Stimulated activated CD8-positive, alpha-beta memory T cell treated with anti-CD3 and anti-CD28 coated beads, Interleukin-7, amount 100 ng/mL, for 48 hours (primary cell): Measurements from ENCODE around the gene ZNF594.
"Not testable (repeated sequence)": the region's sequence is repeated elsewhere in the genome, so short reads cannot be mapped to it uniquely, and the experiment has no call there.

Experiments
- DNase-seq, 2 donors: peaks; one replicate each; pipeline ENCODE4 v3.0.0-alpha.2; 2020; ENCODE audit warnings: low read depth in 1 of 2; ENCODE audit errors: extremely low read depth in 1 of 2

Gene ZNF594

GRCh38 chr17:5191541-5192417, at the start of gene ZNF594:
TSS of gene ZNF594 (minus strand) at chr17:5191868. CDS start at chr17:5184256, 7,612 bp downstream.
- peak; percentile 97 for DNase-seq

GRCh38 chr17:5239769-5240168, 48.1 kb upstream of the ZNF594 start:
- not testable (repeated sequence) for DNase-seq

GRCh38 chr17:5238333-5238732, 46.7 kb upstream of the ZNF594 start:
- DNase-seq: no peak

- peak; percentile 18 to 46 for DNase-seq
Measured at GRCh38 chr17:5237541-5238016, 45.9 kb upstream of the ZNF594 start.

GRCh38 chr17:5236938-5237540, 45.4 kb upstream of the ZNF594 start:
- DNase-seq: no peak

GRCh38 chr17:5234645-5235576, 43.2 kb upstream of the ZNF594 start, which contains the start of gene SCIMP:
TSS of gene SCIMP (minus strand) at chr17:5234860. CDS start at chr17:5234755, 105 bp downstream.
- DNase-seq: no peak

- not testable (repeated sequence) for DNase-seq
Measured at GRCh38 chr17:5233492-5233891, 41.8 kb upstream of the ZNF594 start.

- peak; percentile 19 to 21 for DNase-seq
Measured at GRCh38 chr17:5226940-5227878, 35.5 kb upstream of the ZNF594 start.

- no peak for DNase-seq
Measured at GRCh38 chr17:5225668-5226457, 34.2 kb upstream of the ZNF594 start.

GRCh38 chr17:5221912-5222311, 30.2 kb upstream of the ZNF594 start:
- not testable (repeated sequence) for DNase-seq

- DNase-seq: no peak
Measured at GRCh38 chr17:5220074-5220473, 28.4 kb upstream of the ZNF594 start.

- no peak for DNase-seq
Measured at GRCh38 chr17:5219536-5219935, 27.9 kb upstream of the ZNF594 start.

- not testable (repeated sequence) for DNase-seq
Measured at GRCh38 chr17:5217562-5217961, 25.9 kb upstream of the ZNF594 start.

- no peak for DNase-seq
Measured at GRCh38 chr17:5211458-5211857, 19.8 kb upstream of the ZNF594 start.

- no peak for DNase-seq
Measured at GRCh38 chr17:5210614-5211252, 19.1 kb upstream of the ZNF594 start.

GRCh38 chr17:5210091-5210490, 18.4 kb upstream of the ZNF594 start:
- DNase-seq: no peak

GRCh38 chr17:5209396-5209795, 17.7 kb upstream of the ZNF594 start:
- DNase-seq: no peak

- DNase-seq: no peak
Measured at GRCh38 chr17:5203908-5204294, 12.2 kb upstream of the ZNF594 start.
